Esophagus muscularis mucosa (tissue), 4 donors: ENCODE data around the gene CLNK. TPM values are rescaled to one million over a fixed set of nuclear protein-coding genes. Genes with fewer than 3 reads are reported as not detected.
"Not testable (repeated sequence)": the region's sequence is repeated elsewhere in the genome, so short reads cannot be mapped to it uniquely, and the experiment has no call there.

Source experiments
- DNase-seq: peaks from one replicate; pipeline ENCODE4 v3.0.0-alpha.2; 2017; ENCODE audit errors: extremely low spot score
- H3K27ac ChIP-seq, 4 donors: fragments of 200-600 bp; sonication (generic); replicated peaks in 1 of 4; 1 replicate in 3 of 4; 2 replicates in 1 of 4; pipeline ENCODE4 v1.5.1; 2016 to 2019; ENCODE audit warnings: mild to moderate bottlenecking in 1 of 4
- H3K27me3 ChIP-seq, 4 donors: fragments of 200-600 bp; sonication (generic); one replicate each; pipeline versions ENCODE4 v1.5.1 to v1.6.0; 2016 to 2019
- H3K36me3 ChIP-seq, 4 donors: fragments of 200-600 bp; sonication (generic); one replicate each; pipeline ENCODE4 v1.5.1; 2016 to 2019
- H3K4me1 ChIP-seq, 4 donors: fragments of 200-600 bp; sonication (generic); one replicate each; pipeline ENCODE4 v1.5.1; 2016 to 2019
- H3K4me3 ChIP-seq, 4 donors: fragments of 200-600 bp; sonication (generic); 1 replicate in 2 of 4; 2 replicates in 2 of 4; pipeline ENCODE4 v1.5.1; 2016 to 2019; ENCODE audit warnings: mild to moderate bottlenecking in 4 of 4, moderate library complexity in 1 of 4
- H3K9me3 ChIP-seq, 4 donors: fragments of 200-600 bp; sonication (generic); 1 replicate in 3 of 4; 2 replicates in 1 of 4; pipeline ENCODE4 v1.5.1; 2016 to 2019
- EP300 ChIP-seq: sonication (generic); formaldehyde crosslinking; IDR thresholded peaks from one replicate; pipeline ENCODE4 v1.6.1; 2017; ENCODE audit warnings: antibody characterized with exemption
- POLR2A ChIP-seq: fragments of 450-650 bp; IDR thresholded peaks from one replicate; pipeline ENCODE4 v1.6.1; 2017; ENCODE audit warnings: antibody characterized with exemption, moderate library complexity, mild to moderate bottlenecking, low read depth
- POLR2AphosphoS5 ChIP-seq, 2 donors: sonication (generic); formaldehyde crosslinking; IDR thresholded peaks; one replicate each; pipeline ENCODE4 v1.6.1; 2017; ENCODE audit warnings: antibody characterized with exemption in 2 of 2
- WGBS: methylation state at CpG from one replicate; pipeline ENCODE4 v1.1.5; 2018; 5-methylcytosine and 5-hydroxymethylcytosine counted together
- intact Hi-C: fragments of 100-400 bp; cut with DNase I; formaldehyde crosslinking; loops from one replicate; pipeline ENCODE4 v1.15.1; 2023
- total RNA-seq, 4 donors: library from RNA; depleted of rRNA; stranded (reverse); fragments of >200 nt; gene quantifications; one replicate each; pipeline versions ENCODE4 v1.1.0 to v1.2.1, GENCODE V29; 2016
- TF ChIP-seq, protein P1 (sequence below), 3 experiments: fragments of 200-600 bp in 2 of 3; fragments of 450-650 bp in 1 of 3; sonication (generic) in 2 of 3; IDR thresholded peaks; one replicate each; pipeline ENCODE4 v1.5.1; 2017 to 2019; ENCODE audit warnings: antibody characterized with exemption in 3 of 3, mild to moderate bottlenecking in 2 of 3, moderate library complexity in 1 of 3

The CLNK gene
- total RNA-seq, 4 donors from 2014 or later, result not detected

DNA sequence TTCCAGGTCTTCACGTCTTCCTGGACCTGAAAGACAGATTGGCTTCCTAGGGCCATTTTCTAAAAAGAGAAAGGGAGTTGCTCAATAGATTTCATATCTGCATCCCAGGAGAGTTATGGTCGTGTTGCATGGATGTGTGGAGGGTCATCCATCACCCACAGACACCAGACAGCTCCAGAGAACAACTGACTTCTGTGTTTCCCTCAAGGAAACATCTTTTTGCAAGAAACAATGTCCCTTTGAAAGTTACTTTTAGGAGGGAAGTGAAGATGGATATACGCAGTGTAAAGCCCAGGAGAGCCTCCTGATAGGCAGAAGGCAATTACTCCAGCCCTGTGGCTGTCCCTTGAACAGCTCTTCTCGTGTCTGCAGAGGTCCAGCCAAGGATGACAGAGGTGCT is 108.3 kb downstream of the CLNK start:
- H3K9me3 ChIP-seq, result no peaks in the 10 kb centered on the region
- 90% methylated on average over 3 of the region's 4 CpGs for WGBS
- H3K4me3 ChIP-seq, result no peak overlapping the region
- H3K27ac ChIP-seq, result no peak overlapping the region
- intact Hi-C loops, result no loop called here
- TF ChIP-seq POLR2AphosphoS5 (IDR thresholded peaks at IDR 0.05) (no peak), POLR2A (no peak), EP300 (no peak)
- TF ChIP-seq, protein P1, sequence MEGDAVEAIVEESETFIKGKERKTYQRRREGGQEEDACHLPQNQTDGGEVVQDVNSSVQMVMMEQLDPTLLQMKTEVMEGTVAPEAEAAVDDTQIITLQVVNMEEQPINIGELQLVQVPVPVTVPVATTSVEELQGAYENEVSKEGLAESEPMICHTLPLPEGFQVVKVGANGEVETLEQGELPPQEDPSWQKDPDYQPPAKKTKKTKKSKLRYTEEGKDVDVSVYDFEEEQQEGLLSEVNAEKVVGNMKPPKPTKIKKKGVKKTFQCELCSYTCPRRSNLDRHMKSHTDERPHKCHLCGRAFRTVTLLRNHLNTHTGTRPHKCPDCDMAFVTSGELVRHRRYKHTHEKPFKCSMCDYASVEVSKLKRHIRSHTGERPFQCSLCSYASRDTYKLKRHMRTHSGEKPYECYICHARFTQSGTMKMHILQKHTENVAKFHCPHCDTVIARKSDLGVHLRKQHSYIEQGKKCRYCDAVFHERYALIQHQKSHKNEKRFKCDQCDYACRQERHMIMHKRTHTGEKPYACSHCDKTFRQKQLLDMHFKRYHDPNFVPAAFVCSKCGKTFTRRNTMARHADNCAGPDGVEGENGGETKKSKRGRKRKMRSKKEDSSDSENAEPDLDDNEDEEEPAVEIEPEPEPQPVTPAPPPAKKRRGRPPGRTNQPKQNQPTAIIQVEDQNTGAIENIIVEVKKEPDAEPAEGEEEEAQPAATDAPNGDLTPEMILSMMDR (IDR thresholded peaks at IDR 0.05), result no peak
- no peak for DNase-seq
- H3K27me3 ChIP-seq, result no peaks in the 10 kb centered on the region
- H3K36me3 ChIP-seq, result no peaks in the 10 kb centered on the region
- peaks cover 0 to 13% (median 4%) of the 10 kb centered on the region in 4 donors for H3K4me1 ChIP-seq

DNA sequence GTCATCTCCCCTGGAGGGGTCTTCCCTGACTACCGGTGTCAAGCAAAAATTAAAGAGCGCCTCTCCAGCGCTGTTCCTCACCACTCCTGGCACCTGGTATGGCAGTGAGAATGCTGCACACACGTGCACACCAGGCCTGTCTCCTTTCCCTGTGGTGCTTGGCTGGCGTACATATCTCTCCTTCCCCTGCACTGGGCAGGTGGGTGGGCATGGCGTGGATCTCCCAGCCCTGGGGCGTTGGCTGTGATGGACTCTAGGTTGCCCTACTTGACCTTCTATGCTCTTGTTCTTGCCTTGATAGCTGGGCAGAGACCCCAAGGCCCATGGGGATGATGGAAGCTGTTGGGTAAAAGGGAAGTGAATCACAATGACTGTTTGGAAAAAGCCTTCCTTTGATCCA is 109.2 kb downstream of the CLNK start:
- Histone ChIP-seq H3K36me3 (no peaks in the 10 kb centered on the region), H3K9me3 (no peaks in the 10 kb centered on the region), H3K4me3 (no peak overlapping the region), H3K4me1 (peaks cover 0 to 13% (median 4%) of the 10 kb centered on the region in 4 donors), H3K27ac (no peak overlapping the region), H3K27me3 (no peaks in the 10 kb centered on the region)
- no peak for TF ChIP-seq EP300
- no peak for TF ChIP-seq POLR2AphosphoS5 (IDR thresholded peaks at IDR 0.05)
- no peak for TF ChIP-seq POLR2A
- TF ChIP-seq, protein P1 (IDR thresholded peaks at IDR 0.05), result no peak
- intact Hi-C loops, result no loop called here
- DNase-seq, result no peak
- WGBS, result 96% methylated on average over 5 of the region's 7 CpGs

DNA sequence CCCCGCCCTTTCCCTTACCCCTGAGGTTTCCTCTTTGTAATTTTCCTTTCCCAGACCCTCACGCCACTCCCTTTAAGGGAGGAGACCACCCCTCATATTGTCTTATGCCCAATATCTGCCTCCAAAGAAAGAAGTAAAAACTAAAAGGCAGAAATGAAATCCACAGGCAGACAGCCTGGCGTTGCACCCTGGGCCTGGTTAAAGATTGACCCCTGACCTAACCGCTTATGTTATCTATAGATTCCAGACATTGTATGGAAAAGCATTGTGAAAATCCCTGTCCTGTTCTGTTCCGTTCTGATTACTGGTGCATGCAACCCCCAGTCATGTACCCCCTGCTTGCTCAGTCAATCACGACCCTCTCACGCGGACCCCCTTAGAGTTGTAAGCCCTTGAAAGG is 110.0 kb downstream of the CLNK start:
- intact Hi-C loops, H3K9me3 ChIP-seq, H3K36me3 ChIP-seq, H3K27ac ChIP-seq, DNase-seq, H3K4me3 ChIP-seq, H3K27me3 ChIP-seq: not testable (repeated sequence)
- H3K4me1 ChIP-seq, result peaks cover 0 to 13% (median 4%) of the 10 kb centered on the region in 4 donors
- WGBS, result 89% methylated on average over 8 of the region's 8 CpGs

DNA sequence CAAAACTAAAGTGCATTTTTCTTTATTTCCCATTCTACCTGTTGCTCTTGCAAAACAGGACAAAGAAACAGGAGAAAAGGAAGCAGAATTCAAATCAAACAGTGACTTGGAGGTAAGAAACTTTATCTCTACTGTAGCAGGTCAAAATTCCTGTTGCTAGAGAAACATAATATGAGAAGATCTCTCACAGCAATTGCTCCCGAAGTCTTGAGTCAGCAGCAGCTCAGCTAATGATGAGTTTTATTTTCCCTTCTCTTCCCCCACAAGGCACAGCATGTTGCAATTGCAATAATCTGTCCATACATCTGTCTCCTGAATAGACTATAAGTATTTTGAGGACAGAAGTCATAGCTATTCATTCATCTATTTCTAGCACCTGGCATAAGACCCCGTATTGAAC is 112.7 kb downstream of the CLNK start:
- TF ChIP-seq, protein P1 (IDR thresholded peaks at IDR 0.05), result no peak
- TF ChIP-seq EP300, result no peak
- no peak for TF ChIP-seq POLR2A
- no peak for TF ChIP-seq POLR2AphosphoS5 (IDR thresholded peaks at IDR 0.05)
- H3K4me3 ChIP-seq, result no peak overlapping the region
- no peaks in the 10 kb centered on the region for H3K27me3 ChIP-seq
- intact Hi-C loops, result no loop called here
- WGBS, result 44% methylated on average over 2 of the region's 2 CpGs
- peaks cover 0 to 13% (median 4%) of the 10 kb centered on the region in 4 donors for H3K4me1 ChIP-seq
- H3K27ac ChIP-seq, result no peak overlapping the region
- DNase-seq, result no peak
- no peaks in the 10 kb centered on the region for H3K9me3 ChIP-seq
- no peaks in the 10 kb centered on the region for H3K36me3 ChIP-seq

DNA sequence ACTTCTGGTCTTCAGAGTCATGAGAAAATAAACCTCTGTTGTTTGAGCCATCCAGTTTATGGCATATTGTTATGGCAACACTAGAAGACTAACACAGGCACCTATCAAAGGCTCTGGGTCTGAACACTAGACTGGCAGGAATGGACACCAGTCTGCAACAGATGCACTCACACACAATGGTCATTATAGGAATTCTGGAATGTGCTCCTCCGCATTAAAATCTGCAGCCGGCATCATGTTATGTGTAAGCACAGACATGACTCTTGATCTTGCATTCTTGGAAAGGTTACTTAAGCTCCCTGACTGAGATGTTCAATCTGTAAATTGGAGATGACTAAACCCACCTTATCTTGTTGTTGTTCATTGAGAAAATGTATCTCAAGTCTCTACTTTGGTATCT is 115.1 kb downstream of the CLNK start:
- WGBS, result 100% methylated on average over 1 of the region's 2 CpGs
- Histone ChIP-seq H3K4me3 (no peak overlapping the region), H3K9me3 (no peaks in the 10 kb centered on the region), H3K4me1 (peaks cover 0 to 13% (median 4%) of the 10 kb centered on the region in 4 donors), H3K27me3 (no peaks in the 10 kb centered on the region), H3K36me3 (no peaks in the 10 kb centered on the region), H3K27ac (no peak overlapping the region)
- TF ChIP-seq, protein P1 (IDR thresholded peaks at IDR 0.05), result no peak
- TF ChIP-seq POLR2AphosphoS5 (IDR thresholded peaks at IDR 0.05) (no peak), EP300 (no peak), POLR2A (no peak)
- intact Hi-C loops, result no loop called here
- DNase-seq, result no peak
